H9 (cell line): ENCODE results near the gene BEST1. TPM values are rescaled to one million over a fixed set of nuclear protein-coding genes. Genes with fewer than 3 reads are reported as not detected.

ENCODE experiments used
- DNase-seq: peaks from one replicate; pipeline ENCODE4 v3.0.0-alpha.2; 2017
- H2AFZ ChIP-seq: one replicate; pipeline ENCODE4 v1.6.1; 2013; ENCODE audit warnings: mild to moderate bottlenecking, low read length, control low read depth, moderate library complexity
- H2AK5ac ChIP-seq: 2 replicates; pipeline ENCODE4 v1.6.1; 2013; ENCODE audit warnings: low read length, control low read depth, mixed read lengths; ENCODE audit not compliant: insufficient read length
- H2BK120ac ChIP-seq: one replicate; pipeline ENCODE4 v1.6.1; 2013; ENCODE audit warnings: low read depth, mild to moderate bottlenecking, low read length, control low read depth, inconsistent platforms; ENCODE audit not compliant: poor library complexity, severe bottlenecking
- H2BK12ac ChIP-seq: 2 replicates; pipeline ENCODE4 v1.6.1; 2013; ENCODE audit warnings: low read length, control low read depth, mixed read lengths, low read depth; ENCODE audit not compliant: insufficient read length
- H2BK15ac ChIP-seq: 2 replicates; pipeline ENCODE4 v1.6.1; 2013; ENCODE audit warnings: low read depth, low read length, control low read depth
- H2BK20ac ChIP-seq: one replicate; pipeline ENCODE4 v1.6.1; 2013; ENCODE audit warnings: low read depth, mild to moderate bottlenecking, low read length, control low read depth, inconsistent platforms; ENCODE audit not compliant: poor library complexity, severe bottlenecking
- H2BK5ac ChIP-seq: 2 replicates; pipeline ENCODE4 v1.6.1; 2013; ENCODE audit warnings: low read length, control low read depth, mixed read lengths; ENCODE audit not compliant: insufficient read length
- H3K14ac ChIP-seq: 2 replicates; pipeline ENCODE4 v1.6.1; 2013; ENCODE audit warnings: low read length, control low read depth; ENCODE audit not compliant: insufficient read depth
- H3K18ac ChIP-seq: 2 replicates; pipeline ENCODE4 v1.6.1; 2013; ENCODE audit warnings: low read depth, mild to moderate bottlenecking, mixed read lengths, low read length, control low read depth; ENCODE audit not compliant: insufficient read length
- H3K23ac ChIP-seq: 2 replicates; pipeline ENCODE4 v1.6.1; 2013; ENCODE audit warnings: low read length, control low read depth, mixed read lengths, low read depth; ENCODE audit not compliant: insufficient read length
- H3K23me2 ChIP-seq: 2 replicates; pipeline ENCODE4 v1.6.1; 2013; ENCODE audit warnings: low read depth, mild to moderate bottlenecking, mixed read lengths, low read length, control low read depth; ENCODE audit not compliant: insufficient read length, poor library complexity, severe bottlenecking
- H3K27ac ChIP-seq: 2 replicates; pipeline ENCODE4 v1.5.1; 2013; ENCODE audit warnings: low read length, control low read depth, mixed read lengths, low read depth; ENCODE audit not compliant: insufficient read length
- H3K27me3 ChIP-seq: 2 replicates; pipeline ENCODE4 v1.6.1; 2013; ENCODE audit warnings: low read length, control low read depth, inconsistent platforms; ENCODE audit not compliant: insufficient read depth
- H3K4ac ChIP-seq: 2 replicates; pipeline ENCODE4 v1.6.1; 2013; ENCODE audit warnings: low read depth, mild to moderate bottlenecking, control low read depth, inconsistent platforms, low read length, moderate library complexity
- H3K4me1 ChIP-seq: 2 replicates; pipeline ENCODE4 v1.6.1; 2013; ENCODE audit warnings: low read length, control low read depth, inconsistent platforms; ENCODE audit not compliant: insufficient read depth
- H3K4me2 ChIP-seq: 2 replicates; pipeline ENCODE4 v1.6.1; 2013; ENCODE audit warnings: low read length, control low read depth, mixed read lengths; ENCODE audit not compliant: insufficient read length, insufficient read depth
- H3K56ac ChIP-seq: 2 replicates; pipeline ENCODE4 v1.6.1; 2013; ENCODE audit warnings: low read depth, mild to moderate bottlenecking, mixed read lengths, low read length, control low read depth; ENCODE audit not compliant: insufficient read length
- H3K79me1 ChIP-seq: 2 replicates; pipeline ENCODE4 v1.6.1; 2013; ENCODE audit warnings: low read depth, mild to moderate bottlenecking, moderate library complexity, low read length, control low read depth, inconsistent platforms; ENCODE audit not compliant: insufficient read depth, poor library complexity, severe bottlenecking
- H3K79me2 ChIP-seq: 2 replicates; pipeline ENCODE4 v1.6.1; 2013; ENCODE audit warnings: low read length, control low read depth, inconsistent platforms; ENCODE audit not compliant: insufficient read depth
- H3K9ac ChIP-seq: 2 replicates; pipeline ENCODE4 v1.6.1; 2013; ENCODE audit warnings: low read length, control low read depth, mixed read lengths; ENCODE audit not compliant: insufficient read length; ENCODE audit errors: extremely low read depth
- H3K9me3 ChIP-seq: one replicate; pipeline ENCODE4 v1.6.1; 2013; ENCODE audit warnings: low read depth, low read length, inconsistent platforms; ENCODE audit not compliant: control insufficient read depth
- H3T11ph ChIP-seq: one replicate; pipeline ENCODE4 v1.6.1; 2013; ENCODE audit warnings: mild to moderate bottlenecking, low read length, control low read depth, inconsistent platforms
- H4K20me1 ChIP-seq: one replicate; pipeline ENCODE4 v1.6.1; 2013; ENCODE audit not compliant: control insufficient read depth, insufficient read length, insufficient read depth
- H4K5ac ChIP-seq: 2 replicates; pipeline ENCODE4 v1.6.1; 2013; ENCODE audit warnings: low read depth, mild to moderate bottlenecking, mixed read lengths, low read length, control low read depth; ENCODE audit not compliant: insufficient read length
- H4K8ac ChIP-seq: replicated peaks from 2 replicates; pipeline ENCODE4 v1.6.1; 2013; ENCODE audit warnings: low read length, control low read depth, mixed read lengths, low read depth; ENCODE audit not compliant: insufficient read length
- H4K91ac ChIP-seq: 2 replicates; pipeline ENCODE4 v1.6.1; 2013; ENCODE audit warnings: low read depth, mild to moderate bottlenecking, moderate library complexity, mixed read lengths, low read length, control low read depth; ENCODE audit not compliant: insufficient read length
- H3K27ac Mint-ChIP-seq, 3 experiments: 2 replicates in 2 of 3; 3 replicates in 1 of 3; pipeline ENCODE4 v1.8.0; 2020 to 2021; ENCODE audit warnings: mixed read lengths in 3 of 3, mild to moderate bottlenecking in 1 of 3, moderate library complexity in 1 of 3
- H3K27me3 Mint-ChIP-seq: 2 replicates; pipeline ENCODE4 v1.8.0; 2021; ENCODE audit warnings: low read depth, mild to moderate bottlenecking, moderate library complexity, mixed read lengths
- H3K36me3 Mint-ChIP-seq, 3 experiments: 2 replicates in 2 of 3; 3 replicates in 1 of 3; pipeline ENCODE4 v1.8.0; 2020 to 2021; ENCODE audit warnings: low read depth in 3 of 3, mixed read lengths in 3 of 3; ENCODE audit not compliant: insufficient read depth in 1 of 3
- H3K4me1 Mint-ChIP-seq, 2 experiments: 2 replicates each; pipeline ENCODE4 v1.8.0; 2020; ENCODE audit warnings: mixed read lengths in 2 of 2
- H3K4me3 Mint-ChIP-seq, 2 experiments: 2 replicates in 1 of 2; 3 replicates in 1 of 2; pipeline ENCODE4 v1.8.0; 2020 to 2021; ENCODE audit warnings: mild to moderate bottlenecking in 2 of 2, mixed read lengths in 2 of 2, moderate library complexity in 1 of 2
- H3K9me3 Mint-ChIP-seq, 2 experiments: 2 replicates in 1 of 2; 3 replicates in 1 of 2; pipeline ENCODE4 v1.8.0; 2020; ENCODE audit warnings: mild to moderate bottlenecking in 2 of 2, mixed read lengths in 2 of 2, moderate library complexity in 1 of 2
- WGBS: extraction: QIAGEN DNeasy Blood & Tissue Kit; methylation state at CpG from one replicate; pipeline ENCODE4 v1.1.7; 2013; ENCODE audit warnings: missing lambda C conversion rate, low lambda C conversion rate, mixed read lengths; ENCODE audit not compliant: insufficient read length; ENCODE audit errors: extremely low coverage; 5-methylcytosine and 5-hydroxymethylcytosine counted together
- total RNA-seq: library from RNA; stranded (reverse); gene quantifications from 2 replicates; pipeline ENCODE4 v1.2.1, GENCODE V29; 2021
- TF ChIP-seq, protein P1 (sequence below): fragments of 200-600 bp; sonication (generic); conservative IDR thresholded peaks from 3 replicates; pipeline ENCODE4 v1.8.0; 2021; ENCODE audit warnings: antibody characterized with exemption, mild to moderate bottlenecking

BEST1 gene
- total RNA-seq, 1 experiment from 2014 or later, result 0.24 TPM

DNA sequence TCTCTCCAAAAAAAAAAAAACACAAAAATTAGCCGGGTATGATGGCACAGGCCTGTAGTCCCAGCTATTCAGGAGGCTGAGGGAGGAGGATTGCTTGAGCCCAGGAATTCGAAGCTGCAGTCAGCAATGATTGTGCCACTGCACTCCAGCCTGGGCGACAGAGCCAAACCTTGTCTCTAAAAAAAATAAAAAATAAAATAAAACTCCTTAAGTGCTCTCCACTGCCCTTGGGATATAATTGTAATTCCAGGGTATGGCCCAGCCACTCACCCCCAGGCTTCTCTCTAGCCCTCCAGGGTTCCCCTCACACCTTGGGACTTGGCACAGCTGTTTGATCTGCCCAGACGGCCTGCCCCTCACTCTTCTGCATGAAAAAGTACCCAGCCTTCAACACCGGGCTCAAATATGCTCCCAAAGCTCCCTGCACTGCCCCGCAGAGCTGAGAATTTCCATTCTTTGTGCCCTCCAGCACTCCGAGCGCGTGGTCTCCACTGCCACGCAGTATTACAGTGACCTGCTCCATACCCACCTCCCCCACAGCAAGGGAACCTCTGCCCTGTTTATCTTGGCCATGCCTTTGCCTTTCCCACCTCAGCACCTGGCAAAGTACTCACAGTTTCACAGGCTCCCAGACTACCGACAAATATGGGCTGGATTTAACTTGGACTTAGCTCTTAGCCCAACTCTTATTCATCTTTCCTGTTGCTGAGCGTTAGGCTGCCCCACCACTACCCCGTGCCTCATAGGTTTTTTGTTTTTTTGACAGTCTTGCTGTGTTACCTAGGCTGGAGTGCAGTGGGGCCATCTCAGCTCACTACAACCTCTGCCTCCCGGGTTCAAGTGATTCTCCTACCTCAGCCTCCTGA lies 24.8 kb downstream of the BEST1 start:
- Mint-ChIP-seq H3K27ac (peak overlapping the region in 1 of 3 experiments; percentile 39; a peak in 1 of 7 replicates), H3K9me3 (no peaks in the 10 kb centered on the region), H3K4me1 (peaks cover 35 to 39% of the 10 kb centered on the region in 2 experiments), H3K4me3 (no peak overlapping the region), H3K36me3 (no peaks in the 10 kb centered on the region), H3K27me3 (peaks cover 33% of the 10 kb centered on the region)
- Histone ChIP-seq H3K23ac (no peak overlapping the region), H2BK15ac (no peak overlapping the region), H3K79me2 (no peaks in the 10 kb centered on the region), H4K5ac (no peak overlapping the region), H4K20me1 (no peaks in the 10 kb centered on the region), H3K14ac (no peak overlapping the region; the same call in 1 of the 2 replicates), H2BK120ac (no peak overlapping the region), H3T11ph (no peak overlapping the region), H3K9me3 (no peaks in the 10 kb centered on the region), H3K4me1 (peaks cover 9% of the 10 kb centered on the region; the same call in 1 of the 2 replicates), H3K4me2 (no peak overlapping the region), H2BK5ac (no peak overlapping the region), H3K23me2 (no peaks in the 10 kb centered on the region), H3K27ac (no peak overlapping the region), H3K18ac (no peak overlapping the region), H3K79me1 (no peaks in the 10 kb centered on the region), H3K4ac (no peak overlapping the region), H4K91ac (no peak overlapping the region), H3K9ac (no peak overlapping the region), H2AFZ (no peak overlapping the region), H3K56ac (no peak overlapping the region), H3K27me3 (no peaks in the 10 kb centered on the region), H2AK5ac (no peak overlapping the region), H4K8ac (no peak overlapping the region), H2BK12ac (no peak overlapping the region), H2BK20ac (no peak overlapping the region)
- WGBS, result no CpG with 5 or more reads among the region's 14 CpGs
- DNase-seq, result no peak
- TF ChIP-seq, protein P1, sequence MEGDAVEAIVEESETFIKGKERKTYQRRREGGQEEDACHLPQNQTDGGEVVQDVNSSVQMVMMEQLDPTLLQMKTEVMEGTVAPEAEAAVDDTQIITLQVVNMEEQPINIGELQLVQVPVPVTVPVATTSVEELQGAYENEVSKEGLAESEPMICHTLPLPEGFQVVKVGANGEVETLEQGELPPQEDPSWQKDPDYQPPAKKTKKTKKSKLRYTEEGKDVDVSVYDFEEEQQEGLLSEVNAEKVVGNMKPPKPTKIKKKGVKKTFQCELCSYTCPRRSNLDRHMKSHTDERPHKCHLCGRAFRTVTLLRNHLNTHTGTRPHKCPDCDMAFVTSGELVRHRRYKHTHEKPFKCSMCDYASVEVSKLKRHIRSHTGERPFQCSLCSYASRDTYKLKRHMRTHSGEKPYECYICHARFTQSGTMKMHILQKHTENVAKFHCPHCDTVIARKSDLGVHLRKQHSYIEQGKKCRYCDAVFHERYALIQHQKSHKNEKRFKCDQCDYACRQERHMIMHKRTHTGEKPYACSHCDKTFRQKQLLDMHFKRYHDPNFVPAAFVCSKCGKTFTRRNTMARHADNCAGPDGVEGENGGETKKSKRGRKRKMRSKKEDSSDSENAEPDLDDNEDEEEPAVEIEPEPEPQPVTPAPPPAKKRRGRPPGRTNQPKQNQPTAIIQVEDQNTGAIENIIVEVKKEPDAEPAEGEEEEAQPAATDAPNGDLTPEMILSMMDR, result no peak
